NB4 (cell line): ENCODE data around the gene ZNF331.

Source experiments
- DNase-seq: peaks from one replicate; pipeline ENCODE4 v3.0.0; 2010; ENCODE audit warnings: low read depth
- H3K4me3 ChIP-seq: one replicate; pipeline ENCODE4 v1.5.1; 2011; ENCODE audit warnings: mild to moderate bottlenecking, low read depth, low read length, moderate library complexity
- MYC ChIP-seq: IDR thresholded peaks from 2 replicates; pipeline ENCODE4 v1.6.1; 2011; ENCODE audit warnings: low read depth, low read length
- POLR2A ChIP-seq: IDR thresholded peaks from 2 replicates; pipeline ENCODE4 v1.6.1; 2011; ENCODE audit warnings: mild to moderate bottlenecking; ENCODE audit not compliant: insufficient read length; ENCODE audit errors: extremely low read depth
- TF ChIP-seq, protein P1 (sequence below): IDR thresholded peaks from 2 replicates; pipeline ENCODE4 v1.6.1; 2011; ENCODE audit warnings: low read depth, low read length
- TF ChIP-seq, protein P2 (sequence below): IDR thresholded peaks from one replicate; pipeline ENCODE4 v1.5.1; 2012; ENCODE audit warnings: low read depth, low read length

Gene ZNF331

DNA sequence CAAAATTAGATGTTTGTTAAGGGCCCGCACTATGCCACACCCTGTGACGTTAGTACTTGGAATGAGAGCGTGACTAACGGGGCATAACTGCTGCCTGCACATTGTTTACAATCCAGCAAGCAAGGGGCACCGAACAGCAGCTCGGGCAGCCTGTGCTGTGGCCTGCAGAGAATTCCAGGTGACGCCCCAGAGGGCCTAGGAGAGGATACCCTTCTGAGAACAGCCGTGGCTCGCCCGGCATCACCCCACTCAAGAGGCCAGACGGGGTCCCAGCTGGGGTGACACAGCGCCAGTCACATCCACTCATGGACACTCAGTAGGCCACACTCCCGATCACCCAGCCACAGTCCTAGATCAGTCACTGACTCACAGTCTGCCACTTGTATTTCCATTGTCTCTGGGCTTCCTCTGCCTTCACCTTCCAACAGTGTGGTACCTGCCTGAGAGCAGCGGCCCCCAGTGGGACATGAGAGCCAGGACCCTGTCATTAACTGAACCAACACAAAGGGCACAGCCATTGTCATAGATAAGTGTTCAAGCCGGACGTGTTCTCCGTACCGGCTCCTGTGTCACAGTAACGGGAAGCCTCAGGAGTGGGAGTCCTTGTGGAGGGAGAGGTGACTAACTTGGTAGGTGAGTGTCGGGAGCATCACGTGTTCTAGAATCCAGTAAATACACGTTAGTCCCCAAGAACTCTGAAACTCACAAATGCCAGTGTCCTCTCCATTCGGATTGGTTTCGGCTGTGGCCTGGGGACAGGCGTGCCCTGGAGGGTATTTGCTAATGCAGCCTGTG lies 7.5 kb downstream of the ZNF331 start:
- TF ChIP-seq, protein P1, sequence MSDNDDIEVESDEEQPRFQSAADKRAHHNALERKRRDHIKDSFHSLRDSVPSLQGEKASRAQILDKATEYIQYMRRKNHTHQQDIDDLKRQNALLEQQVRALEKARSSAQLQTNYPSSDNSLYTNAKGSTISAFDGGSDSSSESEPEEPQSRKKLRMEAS = no peak
- TF ChIP-seq, protein P2, sequence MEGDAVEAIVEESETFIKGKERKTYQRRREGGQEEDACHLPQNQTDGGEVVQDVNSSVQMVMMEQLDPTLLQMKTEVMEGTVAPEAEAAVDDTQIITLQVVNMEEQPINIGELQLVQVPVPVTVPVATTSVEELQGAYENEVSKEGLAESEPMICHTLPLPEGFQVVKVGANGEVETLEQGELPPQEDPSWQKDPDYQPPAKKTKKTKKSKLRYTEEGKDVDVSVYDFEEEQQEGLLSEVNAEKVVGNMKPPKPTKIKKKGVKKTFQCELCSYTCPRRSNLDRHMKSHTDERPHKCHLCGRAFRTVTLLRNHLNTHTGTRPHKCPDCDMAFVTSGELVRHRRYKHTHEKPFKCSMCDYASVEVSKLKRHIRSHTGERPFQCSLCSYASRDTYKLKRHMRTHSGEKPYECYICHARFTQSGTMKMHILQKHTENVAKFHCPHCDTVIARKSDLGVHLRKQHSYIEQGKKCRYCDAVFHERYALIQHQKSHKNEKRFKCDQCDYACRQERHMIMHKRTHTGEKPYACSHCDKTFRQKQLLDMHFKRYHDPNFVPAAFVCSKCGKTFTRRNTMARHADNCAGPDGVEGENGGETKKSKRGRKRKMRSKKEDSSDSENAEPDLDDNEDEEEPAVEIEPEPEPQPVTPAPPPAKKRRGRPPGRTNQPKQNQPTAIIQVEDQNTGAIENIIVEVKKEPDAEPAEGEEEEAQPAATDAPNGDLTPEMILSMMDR = no peak
- TF ChIP-seq POLR2A (no peak), MYC (no peak)
- no peak overlapping the region for H3K4me3 ChIP-seq
- no peak for DNase-seq

DNA sequence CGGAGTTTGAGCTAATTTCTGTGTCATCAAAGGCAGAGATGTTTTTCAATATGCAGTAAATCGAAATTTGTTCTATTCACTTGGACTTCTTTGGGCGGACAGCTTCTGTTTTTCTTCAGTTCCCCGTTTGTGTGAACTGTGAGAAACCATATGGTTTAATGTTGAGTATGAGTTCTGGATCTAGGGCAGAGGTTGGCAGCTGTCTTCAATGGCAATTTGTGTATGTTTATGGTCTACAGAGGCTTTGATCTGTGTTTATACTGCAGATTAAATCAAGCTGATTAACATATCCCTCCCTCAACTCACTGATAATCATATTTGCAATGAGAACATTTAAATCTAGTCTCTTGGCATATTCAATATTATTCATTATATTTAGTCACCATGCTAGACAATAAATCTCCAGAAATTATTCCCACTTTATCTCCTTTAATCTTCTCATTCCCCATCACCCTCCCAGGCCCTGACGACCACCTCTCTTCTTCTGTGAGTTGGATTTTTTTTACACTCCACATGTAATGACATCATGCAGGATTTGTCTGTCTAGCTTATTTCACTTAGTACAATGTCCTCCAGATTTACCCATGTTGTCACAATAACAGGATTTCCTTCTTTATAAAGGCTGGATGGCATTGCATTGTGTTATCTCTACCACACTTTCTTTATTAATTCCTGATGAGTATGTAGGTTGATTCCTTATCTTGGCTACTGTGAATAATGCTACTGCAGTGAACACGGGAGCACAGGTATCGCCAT lies 9.0 kb downstream of the ZNF331 start:
- no peak for TF ChIP-seq MYC
- TF ChIP-seq, protein P1 = no peak
- TF ChIP-seq POLR2A = no peak
- TF ChIP-seq, protein P2 = no peak
- no peak for DNase-seq
- H3K4me3 ChIP-seq = no peak overlapping the region

DNA sequence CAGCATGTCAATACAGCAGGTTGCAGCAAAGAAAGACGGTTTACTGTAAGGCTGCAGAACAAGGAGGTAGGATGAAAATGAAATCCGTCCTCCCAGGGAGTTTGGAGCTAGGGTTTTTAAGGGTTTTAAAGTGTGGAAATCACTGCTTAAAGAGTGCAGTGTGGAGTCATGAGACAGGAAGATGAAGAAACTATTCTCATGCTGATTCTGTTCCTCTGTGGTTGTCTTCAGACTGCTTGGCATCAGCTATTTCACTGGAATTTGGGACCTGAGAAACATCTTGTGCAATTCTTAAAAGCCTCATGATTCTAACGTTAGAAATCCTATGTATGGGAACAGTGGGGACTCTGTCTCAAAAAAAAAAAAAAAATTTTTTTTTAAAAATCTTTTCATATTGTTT lies 11.4 kb downstream of the ZNF331 start:
- TF ChIP-seq, protein P1 = no peak
- TF ChIP-seq MYC = no peak
- no peak for TF ChIP-seq POLR2A
- TF ChIP-seq, protein P2 = no peak
- no peak overlapping the region for H3K4me3 ChIP-seq
- DNase-seq = peak; percentile 9

DNA sequence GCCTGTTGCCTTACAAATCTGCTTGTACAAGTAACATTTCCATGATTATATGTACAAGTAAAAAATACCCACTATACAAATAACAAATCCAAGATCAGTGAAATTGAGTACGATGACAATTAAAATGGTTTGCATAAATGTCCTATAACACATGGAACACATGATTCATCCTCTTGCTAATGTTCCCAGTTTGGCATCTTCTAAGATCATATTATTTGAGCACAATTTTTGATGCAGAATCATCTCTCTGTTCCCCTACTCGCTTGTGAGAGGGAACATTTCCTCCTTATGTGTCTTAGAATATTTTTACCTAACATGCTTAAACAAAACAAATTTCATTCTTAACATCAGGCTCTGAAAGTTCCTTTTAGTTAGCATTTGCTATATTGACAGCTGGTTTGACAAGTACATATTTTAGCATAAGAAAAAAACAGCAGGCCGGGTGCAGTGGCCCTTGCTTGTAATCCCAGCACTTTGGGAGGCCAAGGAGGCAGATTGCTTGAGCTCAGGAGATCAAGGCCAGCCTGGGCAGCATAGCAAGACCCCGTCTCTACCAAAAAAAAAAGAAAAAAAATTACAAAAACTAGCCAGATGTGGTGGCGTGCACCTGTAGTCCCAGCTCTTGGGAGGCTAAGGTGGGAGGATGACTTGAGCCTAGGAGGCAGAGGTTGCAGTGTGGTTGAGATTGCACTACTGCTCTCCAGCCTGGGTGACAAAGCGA lies 14.2 kb downstream of the ZNF331 start:
- TF ChIP-seq, protein P1 = no peak
- TF ChIP-seq, protein P2 = no peak
- no peak for TF ChIP-seq MYC
- TF ChIP-seq POLR2A = no peak
- no peak overlapping the region for H3K4me3 ChIP-seq

DNA sequence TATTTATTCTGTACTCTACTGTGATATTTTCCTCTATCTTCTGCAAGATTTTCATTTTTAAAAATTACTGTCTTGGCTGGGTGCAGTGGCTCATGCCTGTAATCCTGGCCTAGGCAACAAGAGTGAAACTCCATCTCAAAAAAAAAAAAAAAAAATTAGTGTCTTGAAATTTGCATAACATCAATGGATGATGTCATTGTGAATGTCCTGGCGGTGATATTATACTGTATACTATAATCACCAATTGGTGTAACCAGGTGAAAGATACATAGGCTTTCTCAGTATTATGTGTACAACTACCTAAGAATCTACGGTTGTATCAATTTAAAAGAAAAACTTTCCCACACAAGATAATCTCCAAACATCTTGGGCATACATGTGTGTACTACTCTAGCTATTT lies 15.2 kb downstream of the ZNF331 start:
- TF ChIP-seq POLR2A = no peak
- TF ChIP-seq, protein P1 = no peak
- no peak for DNase-seq
- H3K4me3 ChIP-seq = no peak overlapping the region

More for the DNA sequence above, 14.2 kb downstream of the ZNF331 start:
- no peak for DNase-seq
